GM18511 (cell line): Measurements from ENCODE around the gene SHROOM4.

ENCODE experiments used
- ATAC-seq: cut with Tn5 transposase; IDR thresholded peaks from one replicate; pipeline ENCODE4 v1.9.1; 2021; ENCODE audit warnings: mild to moderate bottlenecking, moderate library complexity; ENCODE audit not compliant: unreplicated experiment

SHROOM4 gene

GRCh38 chrX:50779694-50780093 is 34.3 kb downstream of the SHROOM4 start:
- no peak for ATAC-seq

DNA sequence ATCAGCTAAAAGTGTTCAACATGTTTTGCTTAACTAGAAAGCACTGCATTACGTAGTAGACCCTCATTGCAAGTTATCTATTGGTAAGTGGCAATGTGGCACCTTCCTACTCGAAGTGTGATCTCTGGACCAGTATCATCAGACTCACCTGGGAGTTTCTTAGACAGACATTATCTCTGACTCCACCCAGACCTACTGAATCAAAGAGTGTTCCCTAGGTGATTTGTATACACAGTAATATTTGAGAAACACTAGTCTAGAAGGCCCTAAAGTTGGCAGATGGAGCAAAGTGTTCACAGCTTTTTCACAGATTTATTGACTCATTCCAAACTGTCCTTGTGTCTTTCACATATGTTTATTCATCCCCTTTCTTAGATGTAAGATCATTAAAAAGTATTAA is 35.7 kb downstream of the SHROOM4 start:
- ATAC-seq, result no peak

- no peak for ATAC-seq
These were observed 37.7 kb downstream of the SHROOM4 start for GRCh38 chrX:50776248-50776647.

- ATAC-seq, result no peak
These were observed 42.6 kb downstream of the SHROOM4 start for GRCh38 chrX:50771382-50771781.

GRCh38 chrX:50770702-50771101 is 43.3 kb downstream of the SHROOM4 start:
- ATAC-seq, result no peak

- no peak for ATAC-seq
These were observed 44.5 kb downstream of the SHROOM4 start for GRCh38 chrX:50769389-50770063.

DNA sequence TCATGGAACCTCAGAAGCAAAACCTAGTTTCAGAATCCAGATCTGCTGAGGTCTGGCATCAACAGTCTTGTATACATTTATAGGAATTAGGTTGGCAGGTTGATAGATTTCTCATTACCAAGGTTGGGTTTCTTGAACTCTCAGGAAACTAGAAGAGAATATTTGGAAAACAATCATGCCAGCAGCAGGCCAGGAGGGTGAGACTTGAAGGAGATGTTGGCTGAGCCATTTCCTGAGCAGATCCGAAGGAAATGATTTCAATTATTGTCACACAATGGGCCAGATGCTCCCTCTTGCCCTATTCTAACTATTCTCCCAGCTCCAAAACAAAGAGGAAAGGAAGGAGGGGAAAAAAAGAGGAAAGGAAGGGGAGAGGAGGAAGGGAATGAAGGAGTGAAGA is 45.2 kb downstream of the SHROOM4 start:
- ATAC-seq, result no peak

- no peak for ATAC-seq
These were observed 48.0 kb downstream of the SHROOM4 start for GRCh38 chrX:50765986-50766385.

DNA sequence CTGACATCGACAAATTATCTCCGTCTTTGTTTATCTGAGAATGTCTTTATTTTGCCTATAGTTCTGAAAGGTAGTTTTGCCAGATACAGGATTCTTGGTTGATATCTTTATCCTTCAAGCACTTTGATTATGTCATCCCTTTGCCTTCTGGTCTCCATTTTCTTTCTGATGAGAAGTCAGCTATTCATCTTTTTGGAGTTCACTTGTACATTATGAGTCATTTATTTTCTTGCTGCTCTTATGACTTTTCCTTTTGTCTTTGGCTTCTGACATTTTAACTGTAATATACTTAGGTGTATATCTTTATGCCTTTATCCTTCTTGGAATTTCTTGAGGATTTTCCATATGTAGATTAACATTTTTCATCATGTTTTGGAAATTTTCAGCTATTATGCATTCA is 51.4 kb downstream of the SHROOM4 start:
- no peak for ATAC-seq

DNA sequence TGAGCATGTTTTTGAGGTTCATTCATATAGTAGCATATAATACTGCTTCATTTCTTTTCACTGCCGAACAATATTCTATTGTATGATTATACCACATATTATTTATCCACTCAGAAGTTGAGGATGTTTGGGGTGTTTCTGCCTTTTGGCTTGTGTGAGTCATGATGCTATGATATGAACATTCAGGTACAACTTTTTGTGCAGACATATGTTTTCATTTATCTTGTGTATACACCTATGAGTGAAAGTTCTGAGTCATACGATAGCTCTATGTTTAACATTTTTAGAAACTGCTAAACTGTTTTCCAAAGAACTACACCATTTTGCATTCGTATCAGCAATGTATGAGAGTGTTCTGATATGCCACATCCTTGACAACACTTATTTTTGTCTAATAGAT is 57.7 kb downstream of the SHROOM4 start:
- ATAC-seq, result no peak

DNA sequence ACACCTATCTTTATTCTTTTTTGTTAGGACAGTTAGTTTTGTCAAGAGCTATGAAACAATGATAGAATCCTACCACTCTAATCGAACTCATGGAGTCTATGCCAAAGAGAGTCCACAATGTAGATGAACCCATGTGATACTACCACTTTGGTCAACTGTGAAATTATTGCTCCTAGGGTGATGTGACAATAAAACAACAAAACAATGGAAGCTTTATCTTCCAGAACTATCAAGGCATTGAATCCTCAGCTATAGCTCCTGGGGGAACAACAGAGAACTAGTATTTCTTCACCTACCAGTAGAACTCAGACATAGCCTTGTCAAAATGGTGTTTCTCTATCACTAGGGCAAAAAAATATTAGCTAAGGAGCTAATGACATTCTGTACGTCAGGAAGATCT is 62.9 kb downstream of the SHROOM4 start:
- ATAC-seq, result no peak

GRCh38 chrX:50747471-50747900 is 66.5 kb downstream of the SHROOM4 start:
- ATAC-seq, result no peak

DNA sequence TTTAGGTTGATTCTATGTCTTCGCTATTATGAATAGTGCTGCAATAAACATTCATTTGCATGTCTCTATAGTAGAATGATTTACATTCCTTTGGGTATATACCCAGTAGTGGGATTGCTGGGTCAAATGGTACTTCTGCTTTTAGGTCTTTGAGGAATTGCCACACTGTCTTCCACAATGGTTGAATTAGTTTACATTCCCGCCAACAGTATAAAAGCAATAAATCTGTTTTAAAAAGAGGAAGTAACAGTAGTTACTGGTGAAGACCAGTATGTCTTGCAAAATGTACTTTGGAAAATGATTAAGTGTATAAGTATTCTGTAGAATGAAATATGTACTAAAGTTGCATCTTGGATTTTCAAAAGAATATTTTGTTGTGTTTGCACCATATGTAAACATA is 77.3 kb downstream of the SHROOM4 start:
- no peak for ATAC-seq

- no peak for ATAC-seq
These were observed 87.7 kb downstream of the SHROOM4 start for GRCh38 chrX:50726296-50726695.

DNA sequence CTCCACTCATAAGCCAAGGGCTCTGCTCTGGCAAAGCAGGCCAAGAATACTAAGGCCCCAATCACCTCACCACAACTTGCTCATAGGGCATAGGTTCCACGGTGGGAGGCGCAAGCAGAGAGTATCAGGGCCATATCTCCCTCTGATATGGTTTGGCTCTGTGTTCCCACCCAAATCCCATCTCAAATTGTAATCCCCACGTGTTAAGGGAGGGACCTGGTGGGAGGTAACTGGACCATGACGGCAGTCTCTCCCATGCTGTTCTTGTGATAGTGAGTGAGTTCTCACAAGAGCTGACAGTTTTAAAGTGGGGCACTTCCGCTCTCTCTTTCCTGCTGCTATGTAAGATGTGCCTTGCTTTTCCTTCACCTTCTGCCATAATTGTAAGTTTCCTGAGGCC is 88.7 kb downstream of the SHROOM4 start:
- no peak for ATAC-seq

DNA sequence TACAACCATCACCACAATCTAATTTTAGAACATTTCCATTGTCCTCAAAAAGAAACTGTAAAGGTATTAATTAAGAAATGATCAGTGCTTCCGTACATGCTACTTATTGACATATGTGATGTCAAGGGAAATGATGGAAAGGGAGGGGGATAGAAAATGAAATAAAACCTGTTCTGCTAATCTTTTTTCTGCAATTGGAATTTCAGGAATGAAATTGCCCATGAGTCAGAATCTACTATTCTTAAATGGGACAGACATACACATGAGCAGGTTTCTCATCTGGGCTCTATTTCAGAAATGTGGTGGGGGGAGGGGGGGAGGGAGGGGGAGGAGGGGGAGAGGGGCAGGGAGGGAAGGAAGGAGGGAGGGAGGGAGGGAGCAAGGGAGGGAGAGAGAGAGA is 91.0 kb downstream of the SHROOM4 start:
- no peak for ATAC-seq

- ATAC-seq, result no peak
These were observed 92.1 kb downstream of the SHROOM4 start for GRCh38 chrX:50721764-50722521.

GRCh38 chrX:50719614-50720013 is 94.4 kb downstream of the SHROOM4 start:
- ATAC-seq, result no peak

DNA sequence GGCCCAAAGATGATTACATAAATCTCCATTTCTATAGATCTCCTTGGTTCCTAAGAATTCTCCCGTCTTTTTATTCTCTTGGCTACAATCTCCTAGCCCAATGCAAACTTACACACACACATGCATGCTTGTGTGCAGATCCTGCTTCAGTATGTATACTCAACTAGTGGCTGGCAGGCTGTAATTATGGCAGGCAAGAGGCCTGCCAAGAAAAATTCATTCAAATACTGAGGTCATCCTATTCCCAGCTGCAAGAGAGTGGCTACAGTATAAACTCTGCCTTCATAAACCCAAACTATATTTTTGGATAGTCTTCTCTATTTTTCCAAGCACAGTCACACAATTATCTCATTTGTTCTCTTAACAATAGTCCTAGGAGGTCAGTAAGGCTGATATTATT is 95.2 kb downstream of the SHROOM4 start:
- ATAC-seq, result no peak

- no peak for ATAC-seq
These were observed 97.3 kb downstream of the SHROOM4 start for GRCh38 chrX:50716706-50717105.

DNA sequence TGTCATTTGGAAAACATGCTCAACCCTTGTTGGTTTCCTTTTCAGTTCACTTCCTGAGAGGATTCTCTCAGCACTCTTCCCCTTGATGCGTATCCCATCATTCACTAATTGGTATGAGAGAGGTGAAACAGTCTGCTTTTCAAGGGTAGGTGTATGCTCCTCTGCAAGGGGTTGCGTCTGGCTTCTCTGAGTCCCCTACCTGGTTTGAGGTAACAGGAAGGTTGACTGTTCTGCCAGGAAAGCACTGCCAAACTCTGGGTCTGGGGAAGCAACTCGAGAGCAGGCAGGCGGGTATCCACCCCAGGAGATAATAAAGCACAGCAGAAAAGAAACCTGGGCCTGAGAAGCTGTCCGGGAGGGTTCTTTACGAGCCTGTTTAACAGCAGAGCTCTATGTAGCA is 101.2 kb downstream of the SHROOM4 start:
- ATAC-seq, result no peak

- no peak for ATAC-seq
These were observed 102.1 kb downstream of the SHROOM4 start for GRCh38 chrX:50711907-50712306.
